ENCODE results near the gene FGFRL1.
"Not testable (repeated sequence)": the region's sequence is repeated elsewhere in the genome, so short reads cannot be mapped to it uniquely, and the experiment has no call there.

The FGFRL1 gene

GRCh38 chr4:973431-974397 lies 37.7 kb upstream of the FGFRL1 start, which contains the start of gene DGKQ:
Gene DGKQ (minus strand): TSS chr4:973569. CDS start chr4:973482, 87 bp downstream.
- DNase-seq: peak; percentile 63

- DNase-seq: no peak
Measured at GRCh38 chr4:974668-975067, 36.8 kb upstream of the FGFRL1 start.

GRCh38 chr4:976016-976415 lies 35.4 kb upstream of the FGFRL1 start:
- DNase-seq: not testable (repeated sequence)

GRCh38 chr4:978957-979701 lies 32.3 kb upstream of the FGFRL1 start:
- DNase-seq: no peak

GRCh38 chr4:982291-982690 lies 29.1 kb upstream of the FGFRL1 start:
- DNase-seq: no peak

GRCh38 chr4:982814-983213 lies 28.6 kb upstream of the FGFRL1 start:
- no peak for DNase-seq

GRCh38 chr4:984336-985054 lies 26.9 kb upstream of the FGFRL1 start:
- no peak for DNase-seq

GRCh38 chr4:985123-985830 lies 26.1 kb upstream of the FGFRL1 start:
- no peak for DNase-seq

GRCh38 chr4:986428-986878 lies 25.0 kb upstream of the FGFRL1 start:
- DNase-seq: no peak

GRCh38 chr4:986879-987623 lies 24.4 kb upstream of the FGFRL1 start, which contains the start of gene IDUA:
Gene IDUA (plus strand): TSS chr4:987044. CDS start chr4:987085, 41 bp downstream.
- DNase-seq: no peak

GRCh38 chr4:987624-988513 lies 23.6 kb upstream of the FGFRL1 start:
- no peak for DNase-seq

- DNase-seq: no peak
Measured at GRCh38 chr4:988726-989721, 22.4 kb upstream of the FGFRL1 start.

- no peak for DNase-seq
Measured at GRCh38 chr4:989722-990471, 21.5 kb upstream of the FGFRL1 start.

GRCh38 chr4:990746-991367 lies 20.6 kb upstream of the FGFRL1 start:
- DNase-seq: no peak

GRCh38 chr4:991451-992296 lies 19.8 kb upstream of the FGFRL1 start:
- no peak for DNase-seq

GRCh38 chr4:992297-993110 lies 18.9 kb upstream of the FGFRL1 start:
- no peak for DNase-seq

All from amniotic stem cell (primary cell).